Tongue (tissue), 2 donors: Measurements from ENCODE around the gene MMP2. TPM values are rescaled to one million over a fixed set of nuclear protein-coding genes. Genes with fewer than 3 reads are reported as not detected.

Source experiments
- DNase-seq: peaks from one replicate; pipeline ENCODE4 v3.0.0-alpha.2; 2015
- total RNA-seq: library from RNA; depleted of rRNA; stranded (reverse); fragments of >200 nt; gene quantifications from one replicate; pipeline ENCODE4 v1.2.3, GENCODE V29; 2014

Gene MMP2
- 363 TPM for total RNA-seq

DNA sequence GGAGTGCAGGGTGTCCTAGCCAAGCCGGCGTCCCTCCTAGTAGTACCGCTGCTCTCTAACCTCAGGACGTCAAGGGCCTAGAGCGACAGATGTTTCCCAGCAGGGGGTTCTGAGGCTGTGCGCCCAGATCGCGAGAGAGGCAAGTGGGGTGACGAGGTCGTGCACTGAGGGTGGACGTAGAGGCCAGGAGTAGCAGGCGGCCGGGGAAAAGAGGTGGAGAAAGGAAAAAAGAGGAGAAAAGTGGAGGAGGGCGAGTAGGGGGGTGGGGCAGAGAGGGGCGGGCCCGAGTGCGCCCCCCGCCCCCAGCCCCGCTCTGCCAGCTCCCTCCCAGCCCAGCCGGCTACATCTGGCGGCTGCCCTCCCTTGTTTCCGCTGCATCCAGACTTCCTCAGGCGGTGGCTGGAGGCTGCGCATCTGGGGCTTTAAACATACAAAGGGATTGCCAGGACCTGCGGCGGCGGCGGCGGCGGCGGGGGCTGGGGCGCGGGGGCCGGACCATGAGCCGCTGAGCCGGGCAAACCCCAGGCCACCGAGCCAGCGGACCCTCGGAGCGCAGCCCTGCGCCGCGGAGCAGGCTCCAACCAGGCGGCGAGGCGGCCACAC is at the start of gene MMP2:
MMP2 (plus strand) TSS at position 372 of the 603 bp plus-strand sequence. CDS start 282 bp downstream, outside the sequence.
- DNase-seq, result peak; percentile 94

DNA sequence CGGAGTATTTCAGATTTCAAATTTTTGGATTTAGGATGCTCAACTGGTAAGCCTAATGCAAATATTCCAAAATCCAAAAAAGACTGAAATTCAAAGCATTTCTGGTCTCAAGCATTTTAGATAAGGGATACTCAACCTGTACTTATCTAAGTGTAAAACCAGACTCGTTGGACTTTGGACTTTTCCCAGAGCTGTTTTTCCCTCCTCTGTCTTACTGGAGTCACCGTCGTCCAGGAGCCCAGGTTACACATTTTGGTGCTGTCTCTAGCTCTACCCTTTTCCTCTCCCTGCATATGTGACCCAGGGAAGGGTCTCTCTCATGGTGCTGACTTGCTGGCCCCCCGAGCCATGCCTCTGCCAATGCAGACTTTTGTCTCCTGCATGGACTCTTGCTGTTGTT is 46.0 kb upstream of the MMP2 start:
- no peak for DNase-seq

DNA sequence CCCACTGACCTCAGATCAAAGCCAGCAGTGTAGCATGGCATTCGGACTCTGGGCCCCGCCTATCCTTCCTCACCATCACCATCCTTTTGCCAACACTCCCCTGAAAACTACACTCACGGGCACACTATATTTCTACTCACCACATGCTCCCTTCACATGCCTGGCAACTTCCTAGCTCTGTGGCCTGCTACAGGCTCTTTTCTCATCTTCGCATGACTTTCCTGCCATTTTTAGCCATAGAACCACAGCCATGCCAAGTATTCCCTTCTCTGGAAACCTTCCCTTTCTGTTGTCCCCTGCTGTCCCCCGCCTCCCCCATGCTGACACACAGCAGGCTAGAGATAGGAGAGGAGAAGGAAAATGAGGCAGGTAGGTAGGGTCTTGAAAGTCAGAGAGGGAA is 45.5 kb upstream of the MMP2 start:
- no peak for DNase-seq

DNA sequence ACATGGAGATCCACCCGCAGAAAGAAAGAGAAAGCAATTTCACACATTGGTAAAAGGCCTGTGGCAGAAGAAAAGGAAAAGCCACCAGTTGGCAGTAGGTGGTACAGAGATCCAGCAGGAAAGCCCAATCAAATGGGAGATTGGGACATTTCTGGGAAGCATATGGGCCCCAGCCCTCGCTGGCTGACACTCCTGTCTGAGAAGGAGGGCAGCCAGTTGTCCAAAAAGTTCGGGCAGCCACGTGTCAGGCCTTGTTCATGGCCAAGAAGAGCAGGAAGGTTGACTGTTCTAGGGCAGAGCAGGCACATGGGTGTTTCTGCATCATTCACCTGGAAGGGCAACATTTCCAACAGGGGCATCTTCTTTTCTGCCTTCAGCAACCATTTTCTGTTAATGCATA is 45.0 kb upstream of the MMP2 start:
- no peak for DNase-seq

DNA sequence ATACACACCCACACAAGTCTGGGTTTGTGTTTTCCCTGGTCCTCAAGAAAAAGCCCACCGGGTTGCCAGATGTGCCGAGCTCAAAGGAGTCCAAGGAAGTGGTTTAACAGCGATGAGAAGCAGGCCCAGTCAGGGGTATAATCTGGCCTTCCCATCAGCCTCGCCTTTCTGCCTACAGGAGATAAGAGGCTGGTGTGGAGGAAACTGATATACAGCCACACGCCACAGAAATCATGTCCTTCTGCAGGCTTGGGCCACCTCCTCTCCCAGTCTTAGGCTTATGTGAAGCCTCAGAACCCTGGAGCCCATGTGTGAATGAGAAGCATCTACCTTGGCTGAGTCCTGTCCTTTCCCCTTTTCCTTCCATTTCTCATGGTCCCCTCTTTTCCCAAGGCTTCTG is 43.6 kb upstream of the MMP2 start:
- no peak for DNase-seq

DNA sequence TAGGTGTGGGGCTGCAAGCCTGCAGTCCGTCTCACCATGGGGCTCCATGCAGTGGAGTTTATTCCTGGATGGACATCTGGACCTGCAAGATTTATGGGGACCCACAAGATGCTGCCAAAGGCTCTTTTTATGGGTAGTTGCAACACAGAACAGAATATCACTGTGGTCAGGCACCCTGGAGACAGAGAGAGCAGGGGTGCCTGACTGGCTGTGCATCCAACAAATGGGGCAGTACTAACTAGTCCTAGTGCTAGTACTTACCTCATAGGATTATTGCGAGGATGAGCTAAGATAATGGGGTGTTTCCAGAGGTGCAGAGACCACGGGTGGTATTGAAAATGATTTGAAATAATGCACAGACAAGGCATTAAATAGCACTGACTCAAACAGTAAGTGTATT is 42.4 kb upstream of the MMP2 start:
- no peak for DNase-seq

DNA sequence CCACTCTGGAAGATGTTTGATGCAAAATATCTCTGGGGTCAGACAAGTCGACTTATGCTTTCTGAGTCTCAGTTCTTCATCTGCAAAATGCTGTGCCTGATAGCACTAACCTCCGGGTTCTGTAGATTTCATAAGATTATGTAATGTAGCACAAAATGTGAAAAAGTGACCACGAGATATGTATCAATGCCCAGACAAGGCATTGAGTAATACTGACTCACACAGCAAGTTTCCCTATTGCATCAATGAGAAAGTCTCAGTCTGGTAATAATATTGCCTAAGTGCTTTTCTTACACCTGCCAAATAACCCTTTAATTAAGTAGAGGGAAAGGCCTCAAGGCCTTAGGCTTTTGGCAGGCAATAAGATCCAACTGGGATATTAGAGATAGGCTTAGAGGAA is 41.4 kb upstream of the MMP2 start:
- DNase-seq, result no peak

DNA sequence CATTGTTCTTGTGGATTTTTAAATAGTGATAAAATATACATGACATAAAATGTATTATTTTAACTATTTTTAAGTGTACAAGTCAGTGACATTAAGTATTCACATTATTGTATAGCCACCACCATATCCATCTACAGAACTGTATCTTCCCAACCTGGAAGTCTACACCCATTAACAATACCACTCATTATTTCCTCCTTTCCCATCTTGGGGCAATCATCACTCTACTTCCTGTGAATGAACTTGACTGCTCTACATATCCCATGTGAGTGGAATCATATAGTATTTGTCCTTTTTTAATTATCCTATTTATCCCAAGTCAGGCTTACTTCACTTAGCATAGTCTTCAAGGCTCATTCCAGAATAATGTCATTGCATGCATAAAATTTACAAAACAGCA is 40.7 kb upstream of the MMP2 start:
- DNase-seq, result no peak

DNA sequence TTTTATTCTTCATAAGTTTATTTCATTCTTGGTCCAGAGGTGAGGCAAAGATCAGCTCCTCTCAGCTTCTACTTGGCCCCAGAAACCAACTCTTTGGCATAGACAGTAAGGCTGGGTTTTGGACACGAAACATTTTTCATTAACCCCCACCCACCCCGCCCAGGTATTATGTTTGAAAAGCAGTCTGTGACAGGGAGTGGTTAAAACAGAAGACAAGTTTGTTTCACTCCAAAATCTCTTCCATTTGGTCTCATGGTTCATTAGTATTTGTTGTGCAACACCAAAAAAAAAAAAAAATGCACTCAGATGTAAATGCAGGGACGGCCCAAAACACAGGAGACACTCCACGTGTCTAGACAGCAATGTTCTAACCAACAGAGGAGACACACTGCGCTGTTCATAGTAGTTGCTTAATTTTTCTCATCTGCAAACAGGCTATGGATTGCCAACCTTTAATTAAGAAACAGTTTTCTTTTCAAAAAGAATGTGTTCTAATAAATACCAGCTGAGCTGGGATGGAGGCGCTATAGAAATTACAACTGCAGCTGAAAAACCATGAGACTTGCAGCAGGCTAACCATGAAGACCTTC is 39.8 kb upstream of the MMP2 start:
- DNase-seq, result no peak

DNA sequence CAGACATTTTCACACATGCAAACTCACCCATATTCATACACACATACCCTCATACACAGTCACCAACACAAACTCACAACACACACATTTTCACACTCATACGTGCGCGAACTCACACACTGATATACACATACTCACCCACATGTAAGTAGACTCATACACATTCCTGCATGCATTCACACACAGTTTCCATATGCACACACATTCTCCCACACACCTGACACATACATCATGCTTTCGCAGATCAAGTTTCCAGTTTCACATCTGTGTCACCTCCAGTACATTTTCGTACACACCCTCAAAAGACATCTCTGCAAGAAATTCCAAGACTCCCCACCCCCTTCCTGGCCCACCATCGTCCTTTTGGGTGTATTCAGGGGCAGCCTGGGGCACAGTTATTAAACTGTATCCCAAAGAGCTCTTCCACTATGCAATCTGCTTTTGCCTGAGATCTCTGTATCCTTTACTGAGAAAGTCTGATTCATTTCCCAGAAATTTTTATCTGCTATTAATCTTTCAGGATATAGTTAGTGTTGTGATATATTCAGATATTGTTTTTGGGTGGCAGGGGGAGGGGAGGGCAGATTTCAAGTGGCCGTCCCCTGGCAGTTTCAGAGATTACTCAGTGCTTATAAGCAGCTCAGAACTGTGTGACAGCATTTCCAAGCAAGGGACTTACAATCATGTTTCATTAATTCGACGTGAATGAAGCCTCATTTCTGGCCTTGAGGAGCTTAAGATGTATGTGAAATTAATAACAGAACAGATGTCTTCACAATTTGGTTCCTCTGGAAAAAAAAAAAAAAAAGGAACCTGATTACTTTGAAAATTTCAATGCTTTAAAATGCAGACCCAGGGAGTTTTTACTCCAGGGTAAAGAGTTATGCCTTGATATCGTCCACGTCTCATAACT is 35.3 kb upstream of the MMP2 start:
- no peak for DNase-seq

DNA sequence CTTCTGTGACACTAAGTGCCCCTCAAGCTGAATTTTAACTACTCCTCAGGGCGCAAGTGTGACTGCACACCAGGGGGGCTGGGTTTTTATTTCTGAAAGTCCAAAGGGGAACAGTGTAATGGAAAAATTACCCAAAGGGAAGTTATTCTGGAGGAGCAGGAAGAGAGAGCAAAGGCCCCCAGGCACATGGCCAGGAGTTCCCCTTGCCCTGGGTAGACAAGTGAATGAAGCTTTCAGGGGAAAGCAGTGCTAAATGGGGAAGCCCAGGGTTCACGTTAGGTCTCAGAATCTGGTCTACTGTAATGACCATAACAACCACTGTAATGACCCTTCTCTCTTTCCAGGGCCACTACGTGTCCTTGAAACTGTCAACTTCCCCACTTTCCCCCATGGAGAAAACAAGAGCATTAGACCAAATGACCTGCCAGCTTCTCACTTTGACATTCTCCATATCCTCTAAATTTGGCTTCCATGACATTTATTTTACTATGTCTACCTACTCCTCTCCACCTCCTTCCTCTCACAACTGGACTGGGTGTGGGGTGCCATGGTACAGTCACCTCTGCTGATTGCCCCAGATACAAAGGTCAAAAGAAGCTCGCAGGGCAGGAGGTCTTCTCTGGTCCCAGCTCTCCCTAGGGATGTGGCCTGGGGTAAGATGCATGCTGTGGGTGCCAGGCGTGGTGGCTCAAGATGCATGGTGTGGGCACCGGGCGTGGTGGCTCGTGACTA is 34.1 kb upstream of the MMP2 start:
- DNase-seq, result no peak

DNA sequence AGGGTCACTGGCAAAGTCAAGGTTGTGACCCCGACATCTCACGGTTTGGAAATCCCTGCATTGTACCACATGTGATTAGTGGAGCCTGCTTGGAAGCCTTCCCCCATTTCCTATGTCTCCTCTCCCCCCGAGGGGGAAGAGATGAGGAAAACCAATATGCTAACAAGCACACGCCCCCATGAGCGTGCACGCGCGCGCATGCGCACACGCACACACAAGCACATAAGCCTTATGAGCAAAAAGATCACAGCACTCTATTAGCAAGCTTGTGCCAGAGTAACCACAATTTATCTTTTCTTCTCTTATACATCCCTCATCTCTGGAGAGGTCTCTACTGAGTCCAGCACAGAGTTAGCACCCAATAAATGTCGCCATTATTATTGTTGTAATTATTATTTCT is 31.8 kb upstream of the MMP2 start:
- DNase-seq, result no peak

DNA sequence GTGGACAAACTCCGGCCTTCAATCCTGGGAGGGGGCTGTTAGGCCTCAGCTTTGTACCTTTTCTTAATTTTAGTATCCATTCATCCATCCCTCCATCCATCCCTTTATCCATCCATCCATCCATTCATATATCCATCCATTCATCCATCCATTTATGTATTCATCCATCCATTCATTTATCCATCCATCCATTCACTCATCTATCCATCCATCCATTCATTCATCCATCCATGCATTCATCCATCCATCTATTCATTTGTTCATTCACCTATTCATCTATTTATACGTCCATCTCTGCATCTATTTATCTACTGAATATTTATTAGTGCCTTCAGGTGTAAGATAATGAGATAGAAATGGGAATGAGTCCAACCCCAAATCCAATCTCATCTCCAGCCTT is 26.0 kb upstream of the MMP2 start:
- no peak for DNase-seq

DNA sequence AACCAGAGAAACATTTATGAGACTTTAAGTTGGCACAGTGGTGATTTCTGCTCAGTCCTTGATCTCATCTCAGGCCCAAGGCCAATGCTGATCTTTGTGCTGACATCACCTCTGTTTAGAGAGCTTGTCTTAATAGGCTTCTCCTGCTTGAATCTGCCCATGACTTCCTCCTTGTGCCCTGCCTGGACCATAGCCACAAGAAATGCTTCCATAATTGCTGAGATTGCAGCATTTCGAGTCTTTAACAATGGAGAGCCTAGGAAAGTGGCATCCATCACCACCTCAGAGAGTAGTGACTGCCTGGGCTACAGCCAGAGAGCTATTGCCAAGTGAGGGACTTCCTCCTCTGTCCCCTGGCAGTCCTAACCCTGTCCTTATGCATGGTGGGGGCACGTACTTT is 25.1 kb upstream of the MMP2 start:
- no peak for DNase-seq

DNA sequence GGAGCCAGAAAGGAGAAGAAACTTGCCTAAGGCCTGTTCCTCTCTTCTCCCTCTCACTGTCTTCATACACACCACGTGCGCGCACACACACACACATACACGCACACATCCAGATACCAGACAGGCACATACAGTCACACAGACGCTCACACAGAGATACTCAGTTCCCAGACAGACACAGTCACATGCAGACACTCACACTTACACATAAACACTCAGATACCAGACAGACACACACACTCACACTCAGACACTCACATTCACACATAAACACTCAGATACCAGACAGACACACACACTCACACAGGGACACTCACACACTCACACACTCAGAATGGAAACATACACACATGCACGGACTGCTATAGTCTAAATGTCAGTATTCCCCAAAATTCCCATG is 24.1 kb upstream of the MMP2 start:
- no peak for DNase-seq

DNA sequence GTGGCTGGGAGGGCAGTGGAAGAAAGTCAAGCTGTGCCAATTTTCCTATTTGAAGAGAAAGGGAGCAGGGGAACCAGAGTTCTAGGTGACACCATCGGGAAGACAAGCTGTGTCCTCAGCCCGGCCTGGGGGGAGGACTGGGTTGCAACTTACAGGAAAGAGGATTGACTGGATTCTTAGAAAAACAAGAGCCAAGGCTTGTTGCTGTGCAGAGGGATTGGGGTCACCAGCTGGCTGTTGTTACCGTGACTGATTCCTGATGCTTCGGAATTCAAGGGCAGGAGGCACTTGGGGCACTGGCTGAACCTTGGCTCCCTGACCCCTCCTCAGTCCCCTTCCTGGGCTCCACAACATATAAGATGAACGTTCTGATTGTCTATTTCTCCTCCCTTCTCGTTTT is 16.8 kb upstream of the MMP2 start:
- DNase-seq, result no peak

DNA sequence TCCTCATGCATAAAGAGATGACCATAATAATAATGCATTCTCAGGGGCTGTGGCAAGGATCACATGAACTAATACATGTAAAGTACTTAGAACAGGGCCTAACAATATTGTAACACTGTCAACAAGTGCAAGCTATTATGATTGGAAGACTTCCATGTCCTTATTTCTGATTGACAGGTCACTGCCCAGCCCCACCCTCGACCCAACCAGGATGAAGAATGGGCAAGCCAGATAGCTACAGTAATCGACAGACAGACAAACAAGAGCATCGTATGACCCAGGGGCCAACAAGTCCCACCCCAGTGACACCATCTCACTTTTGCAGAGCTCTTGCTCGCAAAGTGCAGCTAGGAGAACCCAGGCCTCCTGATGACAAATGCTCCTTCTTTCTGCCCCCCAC is 14.6 kb upstream of the MMP2 start:
- no peak for DNase-seq

DNA sequence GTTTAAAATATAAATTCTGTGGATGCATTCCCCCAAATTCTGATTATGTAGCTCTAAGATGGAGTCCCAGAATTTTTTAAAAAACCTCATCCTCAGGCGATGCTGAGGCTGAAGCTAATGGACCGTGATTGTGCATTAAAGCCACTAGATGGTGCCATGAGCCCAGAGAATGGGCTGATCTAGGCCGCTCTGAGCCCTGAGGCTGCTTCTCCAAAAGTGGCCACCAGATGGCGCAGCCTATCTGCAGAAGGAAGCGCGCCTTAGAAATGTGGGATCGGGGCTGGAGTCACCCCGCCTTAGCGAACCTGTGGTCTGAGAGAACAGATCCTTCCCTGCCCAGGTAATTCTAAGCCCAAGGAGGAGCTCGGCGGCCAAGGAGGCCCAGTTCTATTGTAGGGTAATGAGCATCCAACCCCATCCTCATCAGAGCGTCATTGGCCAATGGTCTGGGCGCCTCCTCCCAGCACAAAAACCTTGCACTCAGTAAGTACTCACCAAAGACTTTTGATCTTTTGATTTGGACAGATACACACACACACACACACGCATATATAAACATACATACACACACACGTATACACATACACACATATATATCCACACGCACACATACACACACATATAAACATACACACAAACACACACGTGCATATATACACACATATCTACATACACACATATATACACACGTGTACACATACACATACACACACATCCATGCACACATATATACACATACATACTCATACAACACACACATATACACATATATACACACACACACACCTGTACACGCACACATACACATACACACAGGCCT is 13.7 kb upstream of the MMP2 start:
- DNase-seq, result peak; percentile 96

DNA sequence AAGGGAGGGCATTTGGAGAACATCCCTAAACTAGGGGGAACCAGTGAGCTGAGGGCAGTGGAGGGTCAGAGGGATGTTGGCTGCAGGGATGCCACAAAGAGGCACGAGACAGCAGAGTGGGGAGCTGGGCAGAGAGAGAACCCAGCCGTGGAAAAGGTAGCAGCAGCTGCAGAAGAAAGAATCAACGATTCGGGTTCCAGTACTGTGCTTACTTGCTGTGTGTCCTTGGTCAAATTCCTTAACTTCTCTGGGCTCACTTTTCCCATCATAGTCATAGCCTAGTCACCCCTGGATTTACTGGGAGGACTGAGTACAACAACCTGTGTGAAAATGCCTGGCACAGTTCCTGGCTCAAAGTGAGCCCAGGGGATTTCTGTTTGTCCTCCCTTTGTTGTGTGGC is 12.8 kb upstream of the MMP2 start:
- DNase-seq, result no peak

DNA sequence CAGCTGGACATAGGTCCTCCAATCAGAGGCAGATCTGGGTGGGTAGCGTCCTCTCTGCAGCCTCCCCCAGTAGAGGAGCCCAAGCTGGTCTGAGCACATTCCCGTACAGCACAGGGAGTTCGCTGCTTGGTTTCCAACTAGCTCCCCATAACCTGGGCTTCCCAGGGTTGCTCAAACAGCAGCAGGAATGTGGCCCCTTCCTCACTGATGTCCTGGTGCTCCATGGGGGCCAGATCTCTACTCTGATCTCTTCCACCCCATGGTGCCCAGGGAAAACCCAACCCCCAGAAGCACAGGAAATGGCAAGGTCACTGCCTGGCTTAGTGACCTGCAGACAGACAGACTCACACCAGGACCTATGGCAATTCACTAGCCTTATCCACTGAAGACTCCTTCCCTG is 11.1 kb upstream of the MMP2 start:
- DNase-seq, result no peak

DNA sequence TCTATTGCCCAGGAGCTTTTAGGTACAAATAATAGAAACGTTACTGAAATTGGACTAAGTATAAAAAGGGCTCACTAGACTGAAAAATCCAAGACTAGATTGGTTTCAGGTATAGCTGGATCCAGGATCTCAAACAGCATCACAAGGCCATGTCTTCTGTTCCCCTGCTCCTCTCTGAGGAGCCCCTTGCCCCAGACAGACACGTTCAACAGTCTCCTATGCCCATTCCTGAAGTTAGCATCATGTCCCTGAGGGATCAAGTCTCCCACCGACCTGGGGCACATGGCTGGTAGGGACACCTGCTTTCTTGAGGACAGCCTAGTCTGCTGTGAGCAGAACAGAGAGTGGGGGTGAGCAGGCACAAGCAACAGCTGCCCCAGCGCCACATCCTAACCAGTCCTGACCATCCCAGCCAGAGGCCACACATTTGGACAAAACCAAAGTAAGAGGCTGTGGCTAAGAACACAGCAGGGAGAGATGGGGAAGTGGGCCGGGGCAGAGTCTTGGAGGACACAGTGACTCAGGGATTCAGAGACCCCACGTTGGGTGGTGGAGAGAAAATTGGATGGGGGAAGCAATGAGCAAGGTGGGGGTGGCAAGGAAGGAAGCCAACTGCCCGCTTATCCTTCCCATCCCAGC is 10.5 kb upstream of the MMP2 start:
- no peak for DNase-seq
